Common myeloid progenitor, CD34-positive (primary cell): Measurements from ENCODE around the gene ATOH1.

ENCODE experiments used
- CTCF ChIA-PET: fragments of 350-600 bp; sonication (Branson Sonifier 250); formaldehyde crosslinking; loops from one replicate; lab custom pipeline; 2021; ENCODE audit warnings: antibody characterized with exemption; lab: Charles Lee
- POLR2A ChIA-PET: fragments of 350-600 bp; sonication (Branson Sonifier 250); formaldehyde crosslinking; loops from one replicate; lab custom pipeline; 2021; ENCODE audit warnings: antibody characterized with exemption; lab: Charles Lee
- DNase-seq, 3 donors: peaks; one replicate each; pipeline versions ENCODE4 v3.0.0 to v3.0.0-alpha.2; 2013
- H3K27ac ChIP-seq, 2 experiments: 1 replicate in 1 of 2; 2 replicates in 1 of 2; pipeline ENCODE4 v1.7.0; 2013; ENCODE audit warnings: inconsistent platforms in 2 of 2, low read length in 2 of 2, mild to moderate bottlenecking in 2 of 2, low read depth in 1 of 2, moderate library complexity in 1 of 2; ENCODE audit not compliant: severe bottlenecking in 2 of 2, insufficient read depth in 1 of 2, poor library complexity in 1 of 2
- H3K27me3 ChIP-seq, 5 experiments: replicated peaks in 2 of 5; 1 replicate in 3 of 5; 2 replicates in 2 of 5; pipeline versions ENCODE4 v1.6.1 to v1.7.0; 2013; ENCODE audit warnings: low read length in 4 of 5, mild to moderate bottlenecking in 2 of 5, moderate library complexity in 2 of 5, inconsistent platforms in 1 of 5; ENCODE audit not compliant: insufficient read depth in 5 of 5, control insufficient read depth in 4 of 5
- H3K36me3 ChIP-seq, 4 experiments: 1 replicate in 2 of 4; 2 replicates in 2 of 4; pipeline versions ENCODE4 v1.6.1 to v1.7.0; 2013; ENCODE audit warnings: low read length in 3 of 4, control low read depth in 1 of 4, mild to moderate bottlenecking in 1 of 4; ENCODE audit not compliant: control insufficient read depth in 4 of 4, insufficient read depth in 4 of 4
- H3K4me1 ChIP-seq, 4 experiments: 1 replicate in 3 of 4; 2 replicates in 1 of 4; pipeline versions ENCODE4 v1.6.1 to v1.7.1; 2013; ENCODE audit warnings: low read length in 3 of 4, mild to moderate bottlenecking in 3 of 4, control low read depth in 1 of 4, inconsistent platforms in 1 of 4, moderate library complexity in 1 of 4; ENCODE audit not compliant: control insufficient read depth in 4 of 4, insufficient read depth in 4 of 4; ENCODE audit errors: control extremely low read depth in 1 of 4
- H3K4me3 ChIP-seq, 7 experiments: 1 replicate in 4 of 7; 2 replicates in 3 of 7; pipeline versions ENCODE4 v1.5.1 to v1.7.0; 2013; ENCODE audit warnings: mild to moderate bottlenecking in 7 of 7, low read length in 6 of 7, moderate library complexity in 6 of 7, inconsistent platforms in 2 of 7, low read depth in 2 of 7, control low read depth in 1 of 7; ENCODE audit not compliant: insufficient read depth in 4 of 7, control insufficient read depth in 1 of 7; ENCODE audit errors: extremely low read depth in 1 of 7
- H3K9me3 ChIP-seq, 5 experiments: 1 replicate in 4 of 5; 2 replicates in 1 of 5; pipeline versions ENCODE4 v1.6.1 to v1.7.1; 2013; ENCODE audit warnings: low read length in 4 of 5, mild to moderate bottlenecking in 2 of 5, inconsistent platforms in 1 of 5, low read depth in 1 of 5, moderate library complexity in 1 of 5; ENCODE audit not compliant: control insufficient read depth in 4 of 5, insufficient read depth in 2 of 5; ENCODE audit errors: control extremely low read depth in 1 of 5
- WGBS: methylation state at CpG from one replicate; pipeline ENCODE4 v1.1.5; 2013; ENCODE audit not compliant: insufficient coverage; 5-methylcytosine and 5-hydroxymethylcytosine counted together

The ATOH1 gene

DNA sequence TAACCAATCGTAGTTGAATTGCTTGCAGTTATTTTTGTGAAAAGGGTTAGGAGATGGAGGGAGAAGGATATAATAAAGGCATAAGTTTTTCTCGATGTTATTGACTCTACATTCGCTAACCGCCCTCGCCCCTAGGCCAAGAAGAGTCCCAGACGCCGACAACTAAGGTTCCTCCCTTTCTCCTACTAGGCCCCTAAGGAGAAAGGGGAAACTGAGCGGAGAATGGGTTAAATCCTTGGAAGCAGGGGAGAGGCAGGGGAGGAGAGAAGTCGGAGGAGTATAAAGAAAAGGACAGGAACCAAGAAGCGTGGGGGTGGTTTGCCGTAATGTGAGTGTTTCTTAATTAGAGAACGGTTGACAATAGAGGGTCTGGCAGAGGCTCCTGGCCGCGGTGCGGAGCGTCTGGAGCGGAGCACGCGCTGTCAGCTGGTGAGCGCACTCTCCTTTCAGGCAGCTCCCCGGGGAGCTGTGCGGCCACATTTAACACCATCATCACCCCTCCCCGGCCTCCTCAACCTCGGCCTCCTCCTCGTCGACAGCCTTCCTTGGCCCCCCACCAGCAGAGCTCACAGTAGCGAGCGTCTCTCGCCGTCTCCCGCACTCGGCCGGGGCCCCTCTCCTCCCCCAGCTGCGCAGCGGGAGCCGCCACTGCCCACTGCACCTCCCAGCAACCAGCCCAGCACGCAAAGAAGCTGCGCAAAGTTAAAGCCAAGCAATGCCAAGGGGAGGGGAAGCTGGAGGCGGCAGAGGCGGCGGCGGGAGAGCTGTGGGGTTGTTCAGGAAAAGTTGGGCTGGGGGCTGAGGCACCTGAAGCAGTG, 5.9 kb downstream of the ATOH1 start:
- no peak overlapping the region for H3K27ac ChIP-seq
- ChIA-PET POLR2A (no interaction called here), CTCF (no interaction called here)
- H3K4me3 ChIP-seq, result peak overlapping the region in 5 of 7 experiments; percentile 3 to 14 (median 8)
- WGBS, result 9% methylated on average over 22 of the region's 42 CpGs
- peaks cover 25 to 90% (median 48%) of the 10 kb centered on the region in 5 experiments for H3K27me3 ChIP-seq
- DNase-seq, result peak in 2 of 3 donors; percentile 25
- peaks cover 5 to 16% (median 13%) of the 10 kb centered on the region in 4 experiments for H3K4me1 ChIP-seq
- no peaks in the 10 kb centered on the region for H3K9me3 ChIP-seq
- H3K36me3 ChIP-seq, result no peaks in the 10 kb centered on the region

DNA sequence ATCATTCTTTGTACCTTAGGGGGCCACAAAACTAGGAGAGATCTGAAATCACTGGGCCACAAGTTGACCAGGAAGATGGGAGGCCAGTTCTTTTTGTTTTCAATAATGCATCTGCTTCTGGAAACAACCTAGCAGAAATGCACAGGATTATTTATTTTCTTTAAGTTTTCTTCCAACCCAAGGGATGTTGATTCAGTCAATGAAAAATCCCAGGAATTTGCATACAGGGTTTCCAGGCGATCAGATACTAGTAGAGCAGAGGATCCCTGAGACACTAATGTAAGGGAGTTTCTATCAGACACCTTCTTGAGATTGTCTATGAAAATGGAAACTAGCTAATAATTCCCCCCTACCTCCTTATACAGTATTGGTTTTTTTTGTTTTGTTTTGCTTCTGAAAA, 7.4 kb downstream of the ATOH1 start:
- Histone ChIP-seq H3K27ac (no peak overlapping the region), H3K4me1 (peaks cover 0 to 10% (median 7%) of the 10 kb centered on the region in 4 experiments), H3K4me3 (no peak overlapping the region), H3K9me3 (no peaks in the 10 kb centered on the region), H3K36me3 (no peaks in the 10 kb centered on the region), H3K27me3 (peaks cover 20 to 85% (median 39%) of the 10 kb centered on the region in 5 experiments)
- WGBS, result 83% methylated on average over 1 of the region's 1 CpG
- ChIA-PET CTCF (interaction anchor here (1.2 kb wide), 1 partner anchor 9 kb away, joined by 3 read pairs; no protein-coding TSS in a partner anchor), POLR2A (no interaction called here)
- DNase-seq, result no peak

GRCh38 chr4:93839704-93840103, 11.2 kb downstream of the ATOH1 start:
- ChIA-PET POLR2A (no interaction called here), CTCF (no interaction called here)
- Histone ChIP-seq H3K4me1 (peaks cover 0 to 3% (median under 1%) of the 10 kb centered on the region in 4 experiments), H3K4me3 (no peak overlapping the region), H3K27me3 (peaks cover 0 to 48% (median 17%) of the 10 kb centered on the region in 5 experiments), H3K9me3 (no peaks in the 10 kb centered on the region), H3K27ac (no peak overlapping the region), H3K36me3 (no peaks in the 10 kb centered on the region)
- 99% methylated on average over 4 of the region's 4 CpGs for WGBS
- no peak for DNase-seq

- H3K27ac ChIP-seq, result no peak overlapping the region
- H3K4me3 ChIP-seq, result no peak overlapping the region
- ChIA-PET CTCF (no interaction called here), POLR2A (no interaction called here)
- H3K36me3 ChIP-seq, result no peaks in the 10 kb centered on the region
- no peaks in the 10 kb centered on the region for H3K4me1 ChIP-seq
- no CpG with 5 or more reads among the region's 3 CpGs for WGBS
- H3K9me3 ChIP-seq, result no peaks in the 10 kb centered on the region
- no peak for DNase-seq
- peaks cover 0 to 26% (median 5%) of the 10 kb centered on the region in 5 experiments for H3K27me3 ChIP-seq
Measured at GRCh38 chr4:93841803-93842345, 13.3 kb downstream of the ATOH1 start.

DNA sequence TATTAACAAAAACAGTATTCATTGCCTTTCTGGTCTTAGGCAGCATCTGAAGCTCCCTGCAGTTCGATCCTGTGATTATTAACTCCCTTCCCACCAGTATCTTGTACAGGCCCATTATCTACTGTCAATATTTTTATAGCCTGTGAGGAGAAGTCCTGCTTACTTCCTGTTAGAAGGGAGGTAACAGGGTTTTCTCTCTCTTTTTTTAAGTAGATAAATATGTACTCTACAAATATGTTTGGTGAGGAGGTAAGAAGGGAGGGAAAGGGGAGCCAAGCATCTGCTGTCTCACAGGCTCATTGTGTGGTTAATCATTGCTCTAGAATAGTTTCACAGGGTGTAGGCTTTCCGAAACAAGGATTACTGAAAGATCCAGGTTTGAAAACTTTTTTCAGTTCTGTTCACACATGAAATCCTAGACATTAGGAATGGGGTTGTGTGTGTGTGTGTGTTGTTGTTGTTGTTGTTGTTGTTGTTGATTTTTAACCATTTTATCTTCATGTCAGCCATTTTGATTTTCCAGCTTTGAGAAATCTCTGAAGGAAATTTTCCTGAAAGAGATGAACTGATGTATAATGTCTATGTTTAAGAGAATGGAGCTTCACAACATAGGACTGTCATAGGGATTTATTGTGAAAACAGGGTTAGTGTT, 14.2 kb downstream of the ATOH1 start:
- no peaks in the 10 kb centered on the region for H3K4me1 ChIP-seq
- no peak overlapping the region for H3K27ac ChIP-seq
- CTCF ChIA-PET, result no interaction called here
- H3K4me3 ChIP-seq, result no peak overlapping the region
- DNase-seq, result no peak
- H3K27me3 ChIP-seq, result peaks cover 0 to 19% (median 3%) of the 10 kb centered on the region in 5 experiments
- no peaks in the 10 kb centered on the region for H3K36me3 ChIP-seq
- POLR2A ChIA-PET, result no interaction called here
- no CpG with 5 or more reads among the region's 2 CpGs for WGBS
- no peaks in the 10 kb centered on the region for H3K9me3 ChIP-seq

GRCh38 chr4:93843772-93844171, 15.2 kb downstream of the ATOH1 start:
- H3K27me3 ChIP-seq, result peaks cover 0 to 17% (median 0%) of the 10 kb centered on the region in 5 experiments
- H3K9me3 ChIP-seq, result peaks cover 0 to 1% (median 0%) of the 10 kb centered on the region in 5 experiments
- POLR2A ChIA-PET, result no interaction called here

GRCh38 chr4:93852680-93853079, 24.1 kb downstream of the ATOH1 start:
- no peak overlapping the region for H3K27ac ChIP-seq
- no peaks in the 10 kb centered on the region for H3K27me3 ChIP-seq
- no peaks in the 10 kb centered on the region for H3K36me3 ChIP-seq
- no CpG with 5 or more reads among the region's 3 CpGs for WGBS
- POLR2A ChIA-PET, result no interaction called here
- H3K9me3 ChIP-seq, result peaks cover 0 to 3% (median 0%) of the 10 kb centered on the region in 5 experiments
- H3K4me1 ChIP-seq, result no peaks in the 10 kb centered on the region
- DNase-seq, result no peak
- no peak overlapping the region for H3K4me3 ChIP-seq
- CTCF ChIA-PET, result no interaction called here

More at GRCh38 chr4:93843772-93844171, 15.2 kb downstream of the ATOH1 start:
- no peak overlapping the region for H3K27ac ChIP-seq
- no peaks in the 10 kb centered on the region for H3K36me3 ChIP-seq
- H3K4me1 ChIP-seq, result no peaks in the 10 kb centered on the region
- CTCF ChIA-PET, result no interaction called here
- no peak overlapping the region for H3K4me3 ChIP-seq
- no peak for DNase-seq
